Esophagus squamous epithelium (tissue), 5 donors: ENCODE data around the gene XIRP2. TPM values are rescaled to one million over a fixed set of nuclear protein-coding genes. Genes with fewer than 3 reads are reported as not detected.

Source experiments
- DNase-seq: peaks from one replicate; lab custom pipeline; 2025; lab: John Stamatoyannopoulos, UW
- H3K27ac ChIP-seq, 4 donors: fragments of 200-600 bp; sonication (generic); one replicate each; pipeline ENCODE4 v1.5.1; 2016 to 2019; ENCODE audit warnings: mild to moderate bottlenecking in 1 of 4
- H3K27me3 ChIP-seq, 4 donors: fragments of 200-600 bp; sonication (generic); 1 replicate in 3 of 4; 2 replicates in 1 of 4; pipeline versions ENCODE4 v1.5.1 to v1.6.0; 2017 to 2021; ENCODE audit warnings: antibody characterized with exemption in 1 of 4
- H3K36me3 ChIP-seq, 3 donors: fragments of 200-600 bp; sonication (generic); one replicate each; pipeline ENCODE4 v1.5.1; 2016 to 2019
- H3K4me1 ChIP-seq, 3 donors: fragments of 200-600 bp; sonication (generic); one replicate each; pipeline ENCODE4 v1.5.1; 2017 to 2019
- H3K4me3 ChIP-seq, 4 donors: fragments of 200-600 bp; sonication (generic); 1 replicate in 3 of 4; 2 replicates in 1 of 4; pipeline ENCODE4 v1.5.1; 2016 to 2019; ENCODE audit warnings: mild to moderate bottlenecking in 2 of 4, moderate library complexity in 1 of 4
- H3K9me3 ChIP-seq, 3 donors: fragments of 200-600 bp; sonication (generic); one replicate each; pipeline ENCODE4 v1.5.1; 2016 to 2019
- POLR2A ChIP-seq, 4 donors: fragments of 450-650 bp; IDR thresholded peaks; one replicate each; pipeline ENCODE4 v1.6.1; 2017; ENCODE audit warnings: antibody characterized with exemption in 4 of 4, mild to moderate bottlenecking in 4 of 4, moderate library complexity in 3 of 4
- WGBS, 2 donors: methylation state at CpG; one replicate each; pipeline ENCODE4 v1.1.5; 2018; 5-methylcytosine and 5-hydroxymethylcytosine counted together
- intact Hi-C: fragments of 100-400 bp; cut with DNase I; formaldehyde crosslinking; loops from one replicate; pipeline ENCODE4 v1.15.0; 2022
- total RNA-seq, 4 donors: library from RNA; depleted of rRNA; stranded (reverse); fragments of >200 nt; gene quantifications; one replicate each; pipeline ENCODE4 v1.1.0, GENCODE V29; 2016
- TF ChIP-seq, protein P1 (sequence below), 6 experiments: fragments of 450-650 bp in 4 of 6; fragments of 200-600 bp in 2 of 6; sonication (generic) in 2 of 6; IDR thresholded peaks; one replicate each; pipeline ENCODE4 v1.5.1; 2016 to 2019; ENCODE audit warnings: antibody characterized with exemption in 6 of 6, mild to moderate bottlenecking in 4 of 6, moderate library complexity in 4 of 6
- donor health status: DM: yes; HTN: yes; CAD: no.

Gene XIRP2
- total RNA-seq, 4 donors from 2014 or later = 0.03 TPM; not detected in 3

DNA sequence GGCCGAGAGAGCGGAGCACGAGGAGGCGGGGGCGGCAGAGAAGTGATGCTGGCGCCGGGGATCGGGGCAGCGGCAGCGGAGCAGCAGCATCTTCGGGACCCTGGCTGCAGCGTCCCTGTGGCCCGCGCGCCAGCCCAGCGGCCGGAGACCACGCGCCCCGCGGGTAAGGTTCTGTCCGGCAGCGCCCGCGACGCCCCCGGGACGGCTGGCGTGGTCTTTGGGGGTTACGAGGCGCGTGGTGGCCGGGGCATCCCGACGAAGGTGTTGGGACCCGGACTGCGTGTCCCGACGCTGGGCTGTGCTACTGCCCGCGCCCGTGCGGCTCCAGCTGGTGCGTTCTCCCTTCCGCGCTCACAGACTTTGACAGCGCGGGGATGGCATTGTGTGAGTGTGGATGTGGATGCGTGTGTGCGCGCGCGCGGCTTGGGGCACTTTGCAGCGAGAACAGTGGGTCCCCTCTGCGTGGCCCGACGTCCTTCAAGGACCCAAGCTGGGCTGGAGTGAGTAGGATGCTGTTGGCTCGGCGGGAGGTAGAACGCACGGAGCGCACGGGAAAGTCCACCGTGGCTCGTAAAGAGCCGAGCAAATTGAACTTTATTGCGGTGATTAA lies 405.0 kb downstream of the XIRP2 start:
- Histone ChIP-seq H3K9me3 (no peaks in the 10 kb centered on the region), H3K27ac (peak overlapping the region in 2 of 4 donors; percentile 72 to 74), H3K4me1 (peaks cover 11 to 34% (median 15%) of the 10 kb centered on the region in 3 donors), H3K27me3 (peaks cover 0 to 88% (median 2%) of the 10 kb centered on the region in 4 donors), H3K36me3 (no peaks in the 10 kb centered on the region), H3K4me3 (peak overlapping the region; percentile 48 to 82 (median 66))
- DNase-seq = no peak
- TF ChIP-seq, protein P1, sequence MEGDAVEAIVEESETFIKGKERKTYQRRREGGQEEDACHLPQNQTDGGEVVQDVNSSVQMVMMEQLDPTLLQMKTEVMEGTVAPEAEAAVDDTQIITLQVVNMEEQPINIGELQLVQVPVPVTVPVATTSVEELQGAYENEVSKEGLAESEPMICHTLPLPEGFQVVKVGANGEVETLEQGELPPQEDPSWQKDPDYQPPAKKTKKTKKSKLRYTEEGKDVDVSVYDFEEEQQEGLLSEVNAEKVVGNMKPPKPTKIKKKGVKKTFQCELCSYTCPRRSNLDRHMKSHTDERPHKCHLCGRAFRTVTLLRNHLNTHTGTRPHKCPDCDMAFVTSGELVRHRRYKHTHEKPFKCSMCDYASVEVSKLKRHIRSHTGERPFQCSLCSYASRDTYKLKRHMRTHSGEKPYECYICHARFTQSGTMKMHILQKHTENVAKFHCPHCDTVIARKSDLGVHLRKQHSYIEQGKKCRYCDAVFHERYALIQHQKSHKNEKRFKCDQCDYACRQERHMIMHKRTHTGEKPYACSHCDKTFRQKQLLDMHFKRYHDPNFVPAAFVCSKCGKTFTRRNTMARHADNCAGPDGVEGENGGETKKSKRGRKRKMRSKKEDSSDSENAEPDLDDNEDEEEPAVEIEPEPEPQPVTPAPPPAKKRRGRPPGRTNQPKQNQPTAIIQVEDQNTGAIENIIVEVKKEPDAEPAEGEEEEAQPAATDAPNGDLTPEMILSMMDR (IDR thresholded peaks at IDR 0.05) = no peak
- no peak for TF ChIP-seq POLR2A (IDR thresholded peaks at IDR 0.05)
- WGBS, 2 donors = 0% methylated on average over 34 of the region's 68 CpGs; no CpG with 5 or more reads in 1 of the 2 donors
- intact Hi-C loops = no loop called here

DNA sequence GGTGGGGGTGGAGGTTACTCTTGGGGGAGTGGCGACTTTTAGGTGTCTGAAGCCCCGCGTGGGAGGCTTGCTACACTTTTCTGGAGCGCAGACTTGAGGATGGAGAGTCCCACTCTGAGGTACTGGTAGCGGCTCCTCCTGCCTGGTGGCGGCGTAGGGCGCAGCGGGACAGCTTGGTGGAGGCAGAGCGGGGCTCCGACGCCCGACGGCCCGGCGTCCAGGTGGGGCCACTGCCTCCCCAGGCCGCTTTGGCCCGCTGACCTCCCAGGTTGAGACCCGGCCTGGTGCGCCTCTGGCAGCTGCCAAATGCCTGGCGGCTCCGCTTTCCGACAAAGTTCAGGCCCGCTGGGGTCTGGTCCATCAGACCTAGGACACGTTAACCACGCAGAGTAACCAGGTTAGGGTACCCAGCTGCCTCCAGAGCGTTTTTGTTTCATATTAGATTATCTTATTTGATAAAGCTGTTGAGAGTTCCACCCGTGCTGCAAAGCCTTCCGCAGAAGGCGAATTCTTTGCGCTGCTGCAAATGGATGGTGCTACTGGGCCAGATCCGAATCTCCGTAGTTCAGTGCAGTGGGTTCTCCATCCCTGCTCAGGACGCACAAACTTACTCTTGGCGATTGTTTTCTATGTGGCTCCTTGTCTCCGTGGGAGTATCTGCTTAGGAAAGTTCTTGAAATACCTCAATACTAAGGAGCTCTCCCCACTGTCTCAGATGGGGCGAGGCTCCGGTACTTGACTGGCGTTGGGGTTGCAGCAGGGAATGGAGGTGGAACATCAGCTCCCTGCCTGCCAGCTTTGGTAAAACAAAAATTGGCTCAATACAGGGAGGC lies 405.9 kb downstream of the XIRP2 start:
- intact Hi-C loops = no loop called here
- WGBS, 2 donors = 1 to 13% methylated on average over 11 to 21 of the region's 39 CpGs
- peaks cover 0 to 90% (median 2%) of the 10 kb centered on the region in 4 donors for H3K27me3 ChIP-seq
- no peak overlapping the region for H3K27ac ChIP-seq
- no peaks in the 10 kb centered on the region for H3K36me3 ChIP-seq
- no peak for DNase-seq
- H3K9me3 ChIP-seq = no peaks in the 10 kb centered on the region
- TF ChIP-seq, protein P1 (IDR thresholded peaks at IDR 0.05) = no peak
- no peak for TF ChIP-seq POLR2A (IDR thresholded peaks at IDR 0.05)
- peaks cover 11 to 34% (median 15%) of the 10 kb centered on the region in 3 donors for H3K4me1 ChIP-seq
- peak overlapping the region in 3 of 4 donors; percentile 64 to 82 (median 69) for H3K4me3 ChIP-seq

DNA sequence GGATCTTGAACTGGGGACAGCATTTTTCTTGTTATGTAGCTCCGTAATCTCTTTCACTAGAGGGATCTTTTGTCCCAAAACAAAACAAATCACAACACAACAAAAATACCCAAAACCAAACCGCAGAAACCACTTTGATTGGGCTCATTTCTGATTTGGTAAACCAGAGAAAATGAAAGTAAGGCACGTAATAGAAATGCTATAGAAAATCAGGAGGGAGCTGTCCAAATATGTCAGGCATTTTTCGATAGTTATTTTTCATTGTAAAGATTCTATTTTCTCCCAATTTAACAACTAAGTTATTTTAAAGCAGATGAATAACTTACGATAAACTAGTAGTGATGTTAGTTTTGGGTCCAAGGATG lies 406.5 kb downstream of the XIRP2 start:
- peaks cover 11 to 34% (median 15%) of the 10 kb centered on the region in 3 donors for H3K4me1 ChIP-seq
- TF ChIP-seq, protein P1 (IDR thresholded peaks at IDR 0.05) = no peak
- TF ChIP-seq POLR2A (IDR thresholded peaks at IDR 0.05) = no peak
- intact Hi-C loops = no loop called here
- DNase-seq = no peak
- H3K9me3 ChIP-seq = no peaks in the 10 kb centered on the region
- peaks cover 0 to 94% (median 2%) of the 10 kb centered on the region in 4 donors for H3K27me3 ChIP-seq
- 8 to 11% methylated on average over 5 of the region's 5 CpGs for WGBS, 2 donors
- no peaks in the 10 kb centered on the region for H3K36me3 ChIP-seq
- peak overlapping the region in 3 of 4 donors; percentile 64 to 82 (median 69) for H3K4me3 ChIP-seq
- no peak overlapping the region for H3K27ac ChIP-seq

DNA sequence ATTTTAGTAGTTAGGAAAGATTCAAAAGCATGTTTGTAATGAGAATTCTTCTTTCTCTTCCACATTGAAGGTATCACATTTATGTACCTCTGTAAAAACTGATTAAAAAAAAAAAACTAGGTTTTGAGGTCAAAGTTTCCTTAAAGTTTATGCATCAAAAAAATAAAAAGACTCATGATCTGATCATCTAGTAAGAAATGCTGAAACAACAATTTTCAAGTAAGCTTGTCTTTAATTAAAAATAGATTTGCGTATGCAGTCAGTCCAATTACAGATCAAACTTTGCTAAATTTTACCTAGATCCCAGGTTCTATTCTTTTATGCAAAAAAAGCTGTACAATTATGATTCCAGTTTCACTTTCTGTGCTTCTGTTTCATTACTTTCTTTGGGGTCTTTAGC lies 409.0 kb downstream of the XIRP2 start:
- intact Hi-C loops = no loop called here
- WGBS, 2 donors = 84 to 89% methylated on average over 1 of the region's 1 CpG
- H3K9me3 ChIP-seq = no peaks in the 10 kb centered on the region
- TF ChIP-seq POLR2A (IDR thresholded peaks at IDR 0.05) = no peak
- TF ChIP-seq, protein P1 (IDR thresholded peaks at IDR 0.05) = no peak
- H3K27me3 ChIP-seq = peaks cover 0 to 82% (median 2%) of the 10 kb centered on the region in 4 donors
- DNase-seq = no peak
- no peak overlapping the region for H3K27ac ChIP-seq
- no peak overlapping the region for H3K4me3 ChIP-seq
- no peaks in the 10 kb centered on the region for H3K36me3 ChIP-seq
- peaks cover 11 to 30% (median 15%) of the 10 kb centered on the region in 3 donors for H3K4me1 ChIP-seq

DNA sequence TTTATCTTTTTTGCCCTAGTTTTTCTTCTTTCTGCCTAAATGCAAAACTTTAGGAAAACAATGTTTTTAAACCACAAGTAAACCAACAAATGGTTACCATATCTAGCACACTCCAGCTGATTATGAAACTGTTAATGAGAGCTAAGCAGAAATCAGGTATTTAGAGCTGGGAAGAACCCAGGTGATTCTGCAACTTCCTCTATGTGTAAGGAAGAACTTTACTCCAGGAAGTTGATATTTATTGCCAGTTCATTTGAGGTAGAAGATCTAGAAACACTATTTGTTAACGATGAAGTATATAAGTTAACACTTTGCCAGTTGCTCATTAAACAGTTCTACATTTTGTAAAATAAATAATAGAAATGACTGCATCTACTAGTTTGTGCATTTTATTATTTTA lies 409.7 kb downstream of the XIRP2 start:
- H3K36me3 ChIP-seq = no peaks in the 10 kb centered on the region
- no peak for TF ChIP-seq POLR2A (IDR thresholded peaks at IDR 0.05)
- TF ChIP-seq, protein P1 (IDR thresholded peaks at IDR 0.05) = no peak
- DNase-seq = no peak
- WGBS, 2 donors = 74% methylated on average over 1 of the region's 1 CpG
- H3K27me3 ChIP-seq = peaks cover 0 to 75% (median 2%) of the 10 kb centered on the region in 4 donors
- intact Hi-C loops = no loop called here
- H3K4me1 ChIP-seq = peaks cover 10 to 23% (median 15%) of the 10 kb centered on the region in 3 donors
- no peak overlapping the region for H3K4me3 ChIP-seq
- no peaks in the 10 kb centered on the region for H3K9me3 ChIP-seq
- no peak overlapping the region for H3K27ac ChIP-seq
